ENCODE results near the gene HOXA7.
A peak's percentile ranks its signal among the peaks of the same experiment; 100 is the strongest.

HOXA7 gene

DNA sequence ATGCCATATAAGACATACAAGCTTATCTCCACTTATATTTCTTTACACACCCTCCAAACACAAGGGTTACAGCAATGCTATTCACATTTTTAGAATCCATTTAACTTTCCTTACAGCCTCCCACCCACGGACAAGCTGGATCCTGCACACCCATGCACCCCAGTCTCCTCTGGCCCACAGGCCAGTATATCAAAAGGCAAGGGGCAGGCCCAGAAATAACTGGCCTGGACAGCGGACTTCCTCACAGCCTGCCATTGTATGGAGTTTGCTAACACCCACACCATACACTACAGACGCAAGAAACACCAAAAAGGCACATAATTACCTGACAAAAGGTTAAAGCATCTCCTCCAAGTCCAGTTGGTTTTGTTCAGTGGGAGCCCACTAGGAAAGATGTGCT is 37.9 kb downstream of the HOXA7 start:
- no peak for DNase-seq (ENCODE audit: low spot score)

DNA sequence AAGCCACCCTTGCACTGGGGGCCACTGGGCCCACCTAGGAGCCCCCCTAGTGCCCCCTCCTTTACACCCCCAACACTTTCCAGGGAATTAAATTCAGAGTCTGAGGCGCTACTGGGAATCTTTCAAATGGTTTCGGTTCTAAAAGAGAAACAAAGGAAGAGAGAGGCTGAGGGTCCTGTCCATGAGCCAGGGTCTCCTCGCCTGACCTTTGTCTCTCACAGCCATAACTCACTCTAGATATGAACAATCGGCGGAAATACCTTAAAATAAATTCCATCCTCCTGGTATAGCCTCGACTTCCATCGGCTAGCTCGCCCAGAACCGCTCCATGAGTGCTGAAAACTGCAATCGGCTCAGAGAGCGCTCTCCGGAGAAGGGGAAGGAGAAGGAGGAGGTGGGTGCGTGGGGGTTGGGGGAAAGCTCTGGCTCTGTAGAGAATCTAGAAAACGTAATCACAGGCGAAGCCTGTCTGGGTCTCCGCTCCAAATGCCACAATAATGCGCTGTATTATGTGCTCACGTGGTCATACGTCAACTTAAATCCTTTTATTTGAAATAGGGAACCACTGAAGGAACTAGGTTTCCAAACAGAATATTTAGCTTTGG is 38.5 kb downstream of the HOXA7 start:
- DNase-seq (ENCODE audit: low spot score): no peak

DNA sequence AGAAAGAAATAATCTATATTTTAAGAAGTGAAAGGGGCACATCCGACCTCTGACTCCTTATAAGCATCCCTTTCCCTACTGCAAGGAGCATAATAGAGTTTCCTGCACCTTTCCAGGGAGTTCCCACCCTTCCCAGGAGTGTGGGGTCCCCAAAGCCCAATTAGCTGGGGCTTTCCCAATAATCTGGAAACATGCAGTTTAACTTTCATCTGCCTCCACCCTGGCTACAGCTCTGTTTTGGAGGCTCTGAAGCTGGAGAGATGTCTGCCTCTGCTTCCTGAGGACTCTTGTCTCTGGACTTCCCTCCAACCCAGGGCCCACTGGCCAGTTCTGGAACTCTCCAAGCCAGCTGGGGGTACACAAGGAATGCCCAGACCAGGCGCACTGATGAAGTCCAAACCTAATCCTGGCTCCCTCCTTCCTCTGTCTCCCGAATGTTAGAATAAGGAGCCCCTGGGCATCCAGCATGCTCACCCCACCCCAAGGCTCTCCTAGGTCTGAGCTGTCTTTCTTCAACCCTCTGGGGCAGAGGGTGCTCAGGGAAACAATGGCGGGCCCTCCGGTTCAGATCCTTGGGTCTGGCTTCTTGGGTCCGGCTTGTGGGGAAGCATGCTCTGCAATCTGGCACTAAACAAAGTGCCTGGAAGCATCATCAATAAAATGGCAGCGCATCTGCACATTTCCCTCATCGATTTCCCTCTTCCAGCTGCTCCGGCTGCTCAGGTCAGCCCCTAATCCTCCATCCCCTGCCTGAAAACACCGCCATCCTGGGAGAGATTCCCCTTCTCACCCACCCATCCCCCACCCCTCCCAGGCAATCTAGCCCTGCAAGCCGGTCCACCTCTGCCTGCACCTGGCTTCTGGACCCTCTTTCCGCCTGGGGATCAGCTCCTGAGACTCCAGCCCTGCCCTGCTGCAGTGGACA is 39.3 kb downstream of the HOXA7 start:
- no peak for DNase-seq (ENCODE audit: low spot score)

DNA sequence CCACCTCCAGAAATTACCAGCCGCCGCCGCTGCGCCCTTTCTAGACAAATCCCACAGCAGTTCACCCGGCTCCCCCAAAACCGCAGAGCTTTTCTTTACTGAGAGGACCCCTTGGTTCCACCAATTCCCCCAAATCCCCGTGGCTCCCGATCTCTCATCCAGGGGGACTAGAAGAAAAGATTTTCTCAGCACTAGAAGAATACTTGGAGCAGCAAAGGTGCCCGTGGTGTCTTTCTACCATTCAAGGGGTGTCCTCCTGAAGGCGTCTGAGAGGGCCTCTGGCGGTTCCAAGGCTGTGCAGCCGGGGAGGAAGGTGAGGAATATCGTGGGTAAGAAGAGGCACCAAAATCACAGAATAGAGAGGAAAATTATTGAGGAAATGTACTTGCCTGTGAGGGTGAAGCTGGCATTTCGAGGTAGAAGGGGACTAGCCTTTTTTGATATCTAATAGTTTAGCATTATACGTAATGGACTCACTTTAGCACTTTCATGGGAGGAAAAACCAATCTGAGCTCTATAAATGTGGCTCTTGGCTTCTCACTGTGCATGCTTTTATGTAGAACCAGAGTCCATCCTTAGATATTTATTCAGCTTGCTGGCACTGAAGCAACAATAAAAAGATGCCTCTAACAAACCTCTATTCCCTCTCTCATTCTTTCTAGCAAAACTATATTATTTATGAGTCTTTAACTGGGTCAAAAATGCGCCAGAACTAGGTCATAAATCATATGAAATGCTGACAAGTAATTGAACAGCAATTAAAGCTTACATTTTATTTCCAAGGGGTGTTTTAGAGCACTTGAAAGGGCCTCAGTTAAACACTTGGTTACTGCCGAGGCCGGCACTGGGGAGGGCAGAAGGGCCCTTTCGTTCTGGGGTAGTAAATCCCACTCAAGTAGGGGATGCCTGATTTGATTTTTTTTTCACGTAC is 40.2 kb downstream of the HOXA7 start:
- no peak for DNase-seq (ENCODE audit: low spot score)

DNA sequence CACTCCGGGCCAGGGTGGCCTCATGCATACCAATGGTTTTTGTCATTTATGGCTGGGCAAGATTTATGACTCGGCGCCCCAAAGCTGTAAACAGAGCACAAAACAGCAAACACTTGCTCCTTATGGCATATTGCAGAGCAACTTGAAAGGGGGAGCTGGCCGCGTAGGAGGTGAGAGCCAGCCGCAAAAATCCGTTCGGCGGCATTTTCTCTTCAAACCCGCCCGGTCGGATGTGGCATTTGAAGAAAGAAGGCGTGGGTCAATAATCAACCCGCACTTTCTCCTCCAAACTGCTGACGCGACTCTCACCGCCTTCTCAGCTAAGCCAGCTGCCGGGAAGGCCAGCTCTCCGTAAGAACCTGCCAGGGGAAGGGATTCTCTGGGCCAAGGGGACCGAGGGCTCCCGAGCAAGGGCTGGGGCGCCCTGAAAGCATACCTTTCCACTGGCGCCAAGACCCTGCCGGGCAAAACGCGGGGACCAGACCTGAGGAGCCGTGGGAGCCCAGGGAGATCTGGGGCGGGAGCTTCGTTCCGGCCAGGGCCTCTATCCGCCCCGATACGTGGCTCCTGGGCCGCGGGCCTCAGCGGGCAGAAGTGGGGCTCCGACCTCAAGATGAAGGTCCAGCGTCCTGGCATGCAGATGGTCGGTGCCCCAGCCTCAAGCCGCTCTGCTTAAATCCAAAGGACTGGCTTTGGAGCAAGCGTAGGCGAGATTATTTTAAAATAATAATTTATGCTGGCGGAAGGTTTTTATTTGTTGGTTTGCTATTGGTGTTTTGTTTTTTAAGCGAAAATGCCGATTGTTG is 41.1 kb downstream of the HOXA7 start:
- no peak for DNase-seq (ENCODE audit: low spot score)

DNA sequence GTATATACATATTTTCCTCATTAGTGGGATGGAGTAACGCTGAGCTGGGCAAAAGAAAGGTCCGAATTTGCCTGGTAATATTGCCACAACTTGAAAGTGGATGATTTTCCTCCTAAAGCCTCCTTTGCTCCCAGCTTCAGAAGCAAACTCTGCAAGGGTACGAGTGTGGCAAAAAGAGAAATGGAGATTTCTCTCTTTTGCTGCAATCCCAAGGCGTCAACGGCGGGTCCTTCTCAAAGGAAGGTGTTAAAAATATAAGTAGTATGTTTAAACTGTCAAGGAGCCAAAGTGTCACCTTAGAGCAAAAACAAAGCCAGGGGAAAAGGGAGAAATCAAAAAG is 41.6 kb downstream of the HOXA7 start:
- DNase-seq (ENCODE audit: low spot score): no peak

DNA sequence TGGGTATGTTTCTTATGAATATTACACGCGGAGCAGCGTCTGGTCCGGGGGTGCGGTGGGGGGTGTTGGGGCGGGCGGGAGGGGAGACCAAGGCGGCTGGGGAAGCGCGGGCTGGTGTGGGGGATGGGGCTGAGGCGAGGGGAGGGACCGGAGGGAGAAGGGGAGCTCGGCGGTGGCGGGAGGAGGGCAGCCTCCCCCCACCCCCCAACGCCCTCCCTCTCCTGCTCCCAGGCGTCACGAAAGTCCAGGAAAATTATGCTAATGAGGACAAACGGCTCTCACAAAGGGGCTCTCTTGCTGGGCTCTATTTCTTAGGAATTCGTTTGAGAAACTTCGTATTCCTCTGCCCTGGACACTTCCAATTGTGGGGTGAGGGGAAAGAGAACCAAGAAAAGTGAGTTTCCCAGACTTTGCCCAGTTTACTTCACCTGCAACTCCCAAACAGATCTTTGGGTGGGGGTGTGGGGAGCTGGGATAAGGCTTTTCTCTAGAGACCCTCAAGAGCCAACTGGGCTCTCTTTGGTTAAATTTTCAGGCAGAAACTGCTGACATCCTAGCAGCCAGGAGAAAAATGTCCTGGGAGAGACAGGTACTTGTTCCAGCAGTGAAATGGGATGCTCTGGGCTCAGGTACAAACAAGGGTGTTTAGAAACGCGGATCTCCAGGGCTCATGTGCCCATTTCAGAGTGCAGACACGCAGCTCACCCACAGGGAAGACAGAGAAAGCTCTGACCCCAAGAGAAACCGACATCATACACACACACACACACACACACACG is 42.3 kb downstream of the HOXA7 start:
- DNase-seq (ENCODE audit: low spot score): no peak

DNA sequence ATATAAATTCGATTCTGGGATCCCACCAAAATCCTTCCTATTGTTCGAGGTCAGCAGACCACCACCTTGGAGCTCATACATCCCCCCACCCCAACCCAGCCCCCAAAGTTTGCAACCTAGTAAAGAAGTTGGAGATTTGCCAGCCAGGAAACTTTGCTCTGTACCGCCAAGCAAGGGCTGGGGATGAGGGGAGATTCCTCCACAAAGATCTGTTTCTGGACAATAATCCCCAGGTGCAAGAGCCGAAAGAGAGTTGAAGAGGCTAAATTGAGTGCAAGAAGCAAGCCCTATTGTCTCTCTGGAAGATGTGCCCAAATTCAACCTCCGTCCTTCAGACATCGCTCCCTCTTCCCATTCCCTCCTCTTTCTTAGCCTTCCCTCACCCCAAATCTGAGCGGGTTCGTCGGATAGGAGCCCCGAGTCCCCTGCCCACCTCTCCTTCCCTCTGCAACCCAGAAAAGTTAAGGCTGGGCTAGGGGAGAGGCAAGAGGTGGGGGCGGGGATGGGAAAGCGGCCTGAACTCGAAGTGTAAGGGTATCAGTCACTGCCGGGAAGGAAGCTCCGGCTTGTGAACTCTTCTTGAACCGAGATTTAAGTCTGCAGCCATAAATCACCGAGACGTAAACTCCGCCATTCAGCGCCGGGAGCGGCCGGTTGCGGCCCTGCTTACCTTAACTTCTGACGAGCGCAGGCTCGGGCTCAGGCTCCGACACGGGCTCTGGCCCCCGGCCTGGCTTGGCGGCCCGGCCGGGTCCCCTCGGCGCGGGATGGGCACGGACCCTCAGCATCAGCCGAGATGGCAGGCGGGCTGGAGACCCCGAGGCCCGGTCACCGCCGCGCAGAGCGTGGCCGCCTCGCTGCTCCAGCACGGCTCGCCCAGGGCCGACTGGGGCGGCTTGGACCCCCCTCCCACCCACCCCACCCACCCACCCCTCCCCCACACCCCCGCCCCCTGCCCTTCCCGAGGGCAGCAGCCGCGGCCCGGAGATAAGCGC is 43.2 kb downstream of the HOXA7 start:
- peak; percentile 84 for DNase-seq (ENCODE audit: low spot score)

DNA sequence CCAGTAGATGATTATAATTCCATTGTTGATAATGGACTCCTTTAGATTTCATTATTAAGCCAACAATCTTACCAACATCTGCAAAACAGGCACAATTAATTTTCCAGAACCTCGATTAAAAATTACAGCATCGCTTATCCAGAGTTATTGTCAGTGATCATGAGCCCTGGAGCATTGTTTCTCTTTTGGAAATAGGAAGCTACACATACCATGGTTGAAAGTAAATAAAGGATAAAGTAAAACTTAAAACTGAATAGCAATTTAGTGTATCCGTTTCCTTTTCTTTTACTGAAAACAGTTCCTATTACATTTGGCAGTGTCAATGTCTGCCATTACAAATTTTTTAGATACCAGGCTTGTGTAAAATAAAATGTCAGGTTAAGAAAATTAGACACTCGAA is 44.1 kb downstream of the HOXA7 start:
- no peak for DNase-seq (ENCODE audit: low spot score)

DNA sequence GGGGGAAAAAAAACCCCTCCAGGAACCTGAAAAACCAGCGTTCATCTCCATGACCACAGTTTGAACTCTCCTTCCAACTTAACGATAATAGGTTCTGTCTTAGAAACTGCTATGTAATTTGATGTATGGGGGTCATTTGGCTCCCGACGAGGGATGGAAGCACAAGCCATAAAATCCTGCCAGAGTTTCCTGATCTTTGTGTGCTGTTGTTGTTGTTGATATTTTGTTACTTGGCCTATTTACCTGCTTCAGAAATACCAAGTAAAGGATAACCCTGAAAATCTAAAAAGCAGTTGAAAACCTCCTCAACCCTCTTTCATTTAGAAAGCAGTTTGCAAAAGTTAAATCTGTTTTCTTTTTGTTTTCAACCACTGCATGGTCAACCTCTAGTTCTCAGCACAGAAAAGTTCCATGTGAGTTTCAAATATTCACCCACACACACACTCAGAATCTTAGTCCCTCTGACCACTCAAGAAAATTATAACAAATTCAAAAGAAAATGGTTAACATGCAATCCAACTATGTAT is 44.7 kb downstream of the HOXA7 start:
- DNase-seq (ENCODE audit: low spot score): no peak

DNA sequence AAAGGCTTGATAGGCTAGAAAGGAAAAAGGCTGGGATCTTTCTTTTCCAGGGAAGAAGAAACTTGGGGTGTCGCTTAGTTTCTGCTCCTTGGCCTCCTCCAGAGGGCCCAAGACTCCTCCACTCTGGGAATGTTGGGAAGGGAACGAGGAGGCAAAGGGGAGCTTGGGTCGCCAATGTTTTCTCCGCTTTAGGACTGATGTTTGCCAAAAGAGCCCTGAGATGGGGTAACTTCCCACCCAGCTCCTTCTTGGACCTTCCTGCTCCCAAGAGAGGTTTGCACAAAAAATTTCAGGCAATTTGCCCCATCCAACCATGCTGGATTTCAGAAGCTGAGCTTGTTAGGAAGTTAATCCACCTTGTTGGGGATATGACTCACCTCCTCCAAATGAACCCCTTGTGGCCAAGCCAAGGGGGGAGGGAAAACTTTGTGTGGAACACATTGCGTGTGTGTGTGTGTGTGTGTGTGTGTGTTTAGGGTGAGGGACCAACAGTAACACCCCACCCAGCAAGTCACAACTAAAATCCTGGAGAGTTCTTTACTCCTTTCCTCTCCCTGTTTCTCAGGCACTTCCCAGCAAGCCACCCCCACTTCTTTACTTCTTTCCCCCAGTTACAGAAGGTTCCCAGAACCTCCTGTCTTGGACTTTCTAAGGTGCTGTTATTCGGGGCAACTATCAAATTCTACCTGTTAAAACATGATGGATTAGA is 45.3 kb downstream of the HOXA7 start:
- DNase-seq (ENCODE audit: low spot score): no peak

DNA sequence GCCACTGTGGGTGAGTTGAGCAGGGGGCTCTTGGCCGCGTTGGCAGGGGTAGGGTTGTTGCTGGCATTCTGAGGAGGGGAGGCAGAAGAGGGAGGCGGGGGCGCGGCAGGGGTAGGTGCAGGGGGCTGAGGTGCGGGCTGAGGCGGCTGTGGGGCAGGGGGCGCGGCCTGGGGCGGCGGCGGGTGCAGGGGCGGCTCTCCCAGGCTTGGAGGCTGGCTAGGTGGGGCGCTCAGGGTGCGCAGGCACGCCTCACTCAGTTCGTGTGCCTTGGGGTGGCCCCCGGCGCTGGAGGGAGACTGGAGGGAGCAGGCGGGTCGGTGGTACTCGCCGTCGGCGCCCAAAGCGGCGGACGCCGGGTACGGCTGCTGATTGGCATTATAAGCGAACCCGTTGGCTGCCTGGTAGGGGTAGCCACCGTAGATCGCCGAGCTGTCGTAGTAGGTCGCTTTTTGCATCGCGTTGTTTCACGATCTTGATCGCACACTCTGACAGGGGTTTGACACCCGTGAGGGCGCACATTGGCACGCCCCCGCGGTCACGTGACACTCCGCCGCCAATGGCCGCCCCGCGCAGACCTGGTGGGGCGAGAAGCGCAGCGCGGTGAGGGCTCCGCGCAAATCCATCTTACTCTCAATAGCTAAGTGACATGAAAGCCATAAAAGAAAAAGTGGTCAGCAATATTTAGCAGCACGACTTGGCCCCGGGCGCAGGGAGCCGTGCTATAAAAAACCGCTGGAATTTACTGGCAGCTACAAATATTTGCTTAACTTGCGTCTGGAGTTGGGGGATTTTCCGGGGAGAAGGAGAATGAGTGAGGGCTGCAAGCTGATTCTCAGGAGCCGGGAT is 46.1 kb downstream of the HOXA7 start:
- DNase-seq (ENCODE audit: low spot score): no peak

DNA sequence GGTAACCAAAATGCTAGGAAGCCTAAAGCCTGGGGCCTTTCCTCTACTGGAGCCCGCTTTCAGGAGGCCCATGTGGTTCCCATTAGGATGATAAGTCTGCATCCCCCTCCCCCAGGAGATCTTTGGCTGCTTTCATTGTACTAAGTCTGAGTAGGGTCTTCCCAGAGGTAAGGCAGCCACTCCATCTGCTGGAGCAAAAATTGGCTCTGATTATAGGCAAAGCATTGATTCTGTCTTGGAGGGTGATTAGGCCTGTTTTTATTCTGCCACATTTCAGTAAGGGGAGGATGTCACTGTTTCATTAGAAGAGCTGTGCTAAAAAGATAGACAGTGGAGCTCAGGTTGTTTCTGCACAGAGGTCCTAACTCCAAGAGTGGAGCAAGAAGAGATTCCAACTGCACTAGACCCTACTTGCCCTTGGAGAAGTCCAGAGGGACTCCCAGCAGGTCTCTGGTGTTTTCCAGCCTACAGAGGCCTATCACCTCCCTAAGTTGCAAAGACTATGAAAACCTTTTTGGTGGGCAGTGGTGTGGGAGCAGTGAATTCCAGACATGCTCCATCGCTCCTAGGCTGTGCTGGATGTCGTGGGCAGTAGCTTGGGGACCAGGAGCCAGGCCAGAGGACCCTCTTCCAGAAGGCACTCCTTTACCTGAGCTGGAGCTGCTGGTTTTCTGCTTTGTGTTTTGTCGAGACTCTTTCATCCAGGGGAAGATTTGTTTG is 46.8 kb downstream of the HOXA7 start:
- DNase-seq (ENCODE audit: low spot score): no peak

DNA sequence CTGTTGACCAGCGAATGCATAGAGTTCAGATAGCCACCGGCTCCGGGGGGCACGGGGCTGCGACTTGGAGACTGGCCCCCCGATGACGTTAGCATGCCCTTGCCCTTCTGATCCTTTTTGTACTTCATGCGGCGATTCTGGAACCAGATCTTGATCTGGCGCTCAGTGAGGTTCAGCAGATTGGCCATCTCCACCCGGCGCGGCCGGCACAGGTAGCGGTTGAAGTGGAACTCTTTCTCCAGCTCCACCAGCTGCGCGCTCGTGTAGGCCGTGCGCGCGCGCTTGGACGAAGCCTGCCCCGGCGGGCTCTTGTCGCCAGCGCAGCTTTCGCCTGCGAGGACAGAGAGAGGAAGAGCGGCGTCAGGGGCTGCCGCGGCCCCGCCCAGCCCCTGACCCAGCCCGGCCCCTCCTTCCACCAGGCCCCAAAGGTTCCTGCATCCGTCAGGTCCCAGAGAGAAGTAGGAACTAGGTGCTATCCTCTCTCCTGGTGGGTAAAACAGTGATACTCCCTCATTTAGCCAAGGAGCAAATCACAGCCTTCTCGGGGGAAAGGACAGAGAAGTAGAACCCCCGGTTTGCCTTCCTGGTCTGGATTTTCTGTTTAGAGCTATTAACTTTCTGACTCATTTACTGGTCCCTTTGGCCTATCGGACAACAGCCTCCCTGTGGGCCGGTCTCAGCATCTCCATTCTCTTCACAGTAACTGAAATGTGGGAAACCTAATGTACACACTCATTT is 47.9 kb downstream of the HOXA7 start:
- no peak for DNase-seq (ENCODE audit: low spot score)

DNA sequence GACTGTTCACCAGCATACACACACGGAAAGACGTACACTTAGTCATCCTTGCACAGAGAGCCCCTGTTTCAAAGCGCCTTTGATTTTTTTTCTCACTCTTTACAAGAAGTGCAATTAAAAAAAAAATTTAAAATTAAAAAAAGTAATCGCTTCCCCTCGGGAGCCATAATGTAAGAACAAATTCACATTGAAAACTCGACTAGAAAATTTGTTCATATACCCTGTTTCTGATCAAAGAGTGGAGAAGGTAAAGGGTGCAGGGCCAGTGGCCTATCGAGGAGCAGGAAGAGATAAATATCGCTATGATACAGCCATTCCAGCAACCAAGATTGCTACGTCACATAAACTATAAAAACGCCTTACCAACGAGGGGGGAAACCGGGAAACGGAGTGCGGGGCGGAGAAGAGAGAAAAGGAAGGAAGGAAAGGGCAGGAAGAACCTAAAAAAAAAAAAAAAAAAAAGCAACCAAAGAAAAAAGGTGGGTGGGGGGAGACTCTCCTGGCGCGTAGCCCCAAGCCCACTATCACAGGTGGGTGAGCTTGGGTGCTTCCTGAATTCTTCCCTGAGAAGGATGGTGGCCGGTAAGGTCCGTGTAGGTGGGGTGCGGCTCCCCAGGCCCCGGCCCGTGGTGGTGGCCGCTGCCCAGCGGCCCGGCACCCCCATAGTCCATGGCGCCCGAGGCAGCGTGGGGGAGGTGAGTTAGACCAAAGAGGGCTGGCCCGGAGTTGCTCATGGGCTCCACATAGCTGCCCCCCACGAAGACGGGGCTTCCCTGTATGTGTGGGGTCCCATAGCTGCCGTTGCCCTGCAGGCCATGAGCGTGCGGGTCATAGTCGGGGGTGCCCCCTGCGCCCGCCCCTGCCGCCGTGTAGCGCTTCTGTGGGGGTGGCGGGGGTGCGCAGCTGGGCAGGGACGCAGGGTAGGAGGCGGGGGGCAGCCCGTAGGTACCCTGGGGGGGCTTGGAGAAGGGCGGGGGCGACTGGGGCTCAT is 48.8 kb downstream of the HOXA7 start:
- DNase-seq (ENCODE audit: low spot score): no peak

All from kidney capillary endothelial cell (primary cell).